Loucy (cell line): Measurements from ENCODE around the gene CAPZA1.

Experiments
- EZH2phosphoT487 ChIP-seq: fragments of 200-600 bp; IDR thresholded peaks from 2 replicates; pipeline ENCODE4 v1.6.1; 2018; ENCODE audit warnings: antibody characterized with exemption, mild to moderate bottlenecking, moderate library complexity, borderline replicate concordance
- TF ChIP-seq, protein P1 (sequence below): fragments of 200-600 bp; sonication (generic); conservative IDR thresholded peaks from 2 replicates; pipeline ENCODE4 v1.5.1; 2014; ENCODE audit warnings: mild to moderate bottlenecking, antibody characterized with exemption, low read length

DNA sequence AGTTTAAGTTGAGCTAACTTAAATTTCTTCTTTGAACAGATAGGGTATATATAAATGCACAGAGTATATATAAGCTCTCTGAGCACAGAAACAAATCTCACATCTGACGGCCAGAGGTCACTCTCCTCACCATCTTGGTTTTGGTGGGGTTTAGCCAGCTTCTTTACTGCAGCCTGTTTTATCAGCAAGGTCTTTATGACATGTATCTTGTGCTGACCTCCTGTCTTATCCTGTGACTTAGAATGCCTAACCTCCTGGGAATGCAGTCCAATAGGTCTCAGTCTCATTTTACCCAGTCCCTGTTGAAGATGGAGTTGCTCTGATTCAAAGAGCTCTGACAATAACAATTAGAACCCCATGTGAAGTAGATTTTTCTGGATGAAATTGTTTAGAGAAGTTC is 53.2 kb downstream of the CAPZA1 start:
- TF ChIP-seq, protein P1, sequence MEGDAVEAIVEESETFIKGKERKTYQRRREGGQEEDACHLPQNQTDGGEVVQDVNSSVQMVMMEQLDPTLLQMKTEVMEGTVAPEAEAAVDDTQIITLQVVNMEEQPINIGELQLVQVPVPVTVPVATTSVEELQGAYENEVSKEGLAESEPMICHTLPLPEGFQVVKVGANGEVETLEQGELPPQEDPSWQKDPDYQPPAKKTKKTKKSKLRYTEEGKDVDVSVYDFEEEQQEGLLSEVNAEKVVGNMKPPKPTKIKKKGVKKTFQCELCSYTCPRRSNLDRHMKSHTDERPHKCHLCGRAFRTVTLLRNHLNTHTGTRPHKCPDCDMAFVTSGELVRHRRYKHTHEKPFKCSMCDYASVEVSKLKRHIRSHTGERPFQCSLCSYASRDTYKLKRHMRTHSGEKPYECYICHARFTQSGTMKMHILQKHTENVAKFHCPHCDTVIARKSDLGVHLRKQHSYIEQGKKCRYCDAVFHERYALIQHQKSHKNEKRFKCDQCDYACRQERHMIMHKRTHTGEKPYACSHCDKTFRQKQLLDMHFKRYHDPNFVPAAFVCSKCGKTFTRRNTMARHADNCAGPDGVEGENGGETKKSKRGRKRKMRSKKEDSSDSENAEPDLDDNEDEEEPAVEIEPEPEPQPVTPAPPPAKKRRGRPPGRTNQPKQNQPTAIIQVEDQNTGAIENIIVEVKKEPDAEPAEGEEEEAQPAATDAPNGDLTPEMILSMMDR, result no peak
- no peak for TF ChIP-seq EZH2phosphoT487
